Body of pancreas (tissue), 4 donors: ENCODE results near the gene CEP170B. TPM values are rescaled to one million over a fixed set of nuclear protein-coding genes. Genes with fewer than 3 reads are reported as not detected.
A peak's percentile ranks its signal among the peaks of the same experiment; 100 is the strongest.

Source experiments
- ATAC-seq: fragments of 150-250 bp; one replicate; pipeline ENCODE4 v1.9.1; 2016
- DNase-seq, 4 donors: peaks; one replicate each; pipeline ENCODE4 v3.0.0-alpha.2; 2019
- H3K27ac ChIP-seq, 4 donors: fragments of 200-600 bp; sonication (generic); 1 replicate in 3 of 4; 2 replicates in 1 of 4; pipeline versions ENCODE4 v1.5.1 to v1.6.1; 2016 to 2019; ENCODE audit warnings: mild to moderate bottlenecking in 1 of 4, mixed read lengths in 1 of 4, moderate library complexity in 1 of 4
- H3K27me3 ChIP-seq, 2 donors: fragments of 200-600 bp; sonication (generic); one replicate each; pipeline ENCODE4 v1.6.0; 2016; ENCODE audit warnings: mild to moderate bottlenecking in 1 of 2
- H3K36me3 ChIP-seq, 2 donors: fragments of 200-600 bp; sonication (generic); replicated peaks in 1 of 2; 2 replicates each; pipeline ENCODE4 v1.5.1; 2016; ENCODE audit warnings: low read depth in 2 of 2; ENCODE audit not compliant: insufficient read depth in 1 of 2
- H3K4me1 ChIP-seq: fragments of 200-600 bp; sonication (generic); one replicate; pipeline ENCODE4 v1.6.0; 2016
- H3K4me3 ChIP-seq, 2 donors: fragments of 200-600 bp; sonication (generic); 1 replicate in 1 of 2; 2 replicates in 1 of 2; pipeline ENCODE4 v1.5.1; 2016 to 2019
- H3K9me3 ChIP-seq, 3 donors: fragments of 200-600 bp; sonication (generic); 1 replicate in 2 of 3; 2 replicates in 1 of 3; pipeline ENCODE4 v1.5.1; 2016
- CTCF ChIP-seq, 7 experiments: fragments of 450-650 bp in 4 of 7; fragments of 200-600 bp in 3 of 7; sonication (generic) in 3 of 7; IDR thresholded peaks; one replicate each; pipeline ENCODE4 v1.5.1; 2016 to 2019; ENCODE audit warnings: antibody characterized with exemption in 7 of 7
- POLR2A ChIP-seq, 3 donors: fragments of 450-650 bp; IDR thresholded peaks; one replicate each; pipeline ENCODE4 v1.6.1; 2016; ENCODE audit warnings: antibody characterized with exemption in 3 of 3, mild to moderate bottlenecking in 2 of 3
- WGBS, 2 donors: methylation state at CpG; one replicate each; pipeline ENCODE4 v1.1.5; 2017; 5-methylcytosine and 5-hydroxymethylcytosine counted together
- intact Hi-C: fragments of 100-400 bp; cut with DNase I; formaldehyde crosslinking; loops from one replicate; pipeline ENCODE4 v1.15.1; 2023
- total RNA-seq, 2 donors: library from RNA; depleted of rRNA; stranded (reverse); fragments of >200 nt; gene quantifications; one replicate each; pipeline ENCODE4 v1.1.0, GENCODE V29; 2016

Gene CEP170B
- total RNA-seq, 2 donors from 2014 or later = 23.6 to 41.9 TPM

- intact Hi-C loops = no loop called here
- peak overlapping the region; percentile 50 to 91 (median 82) for H3K27ac ChIP-seq
- peaks cover 32% of the 10 kb centered on the region for H3K4me1 ChIP-seq
- no peaks in the 10 kb centered on the region for H3K9me3 ChIP-seq
- no peaks in the 10 kb centered on the region for H3K27me3 ChIP-seq
- ATAC-seq (peak; percentile 62), DNase-seq (peak; percentile 85 to 93 (median 92))
- no peaks in the 10 kb centered on the region for H3K36me3 ChIP-seq
- 20 to 22% methylated on average over 7 to 34 of the region's 34 CpGs for WGBS, 2 donors
- H3K4me3 ChIP-seq = no peak overlapping the region
- TF ChIP-seq POLR2A (IDR thresholded peaks at IDR 0.05) (peak in 2 of 3 donors; percentile 39 to 56), CTCF (IDR thresholded peaks at IDR 0.05) (no peak)
Observed at GRCh38 chr14:104895786-104896661, 31.0 kb downstream of the CEP170B start.

GRCh38 chr14:104897330-104898194, 32.5 kb downstream of the CEP170B start:
- intact Hi-C loops = no loop called here
- no peak overlapping the region for H3K4me3 ChIP-seq
- no peak for TF ChIP-seq POLR2A (IDR thresholded peaks at IDR 0.05)
- no peak for TF ChIP-seq CTCF (IDR thresholded peaks at IDR 0.05)
- peaks cover 32% of the 10 kb centered on the region for H3K4me1 ChIP-seq
- no peaks in the 10 kb centered on the region for H3K36me3 ChIP-seq
- 77 to 90% methylated on average over 8 to 36 of the region's 37 CpGs for WGBS, 2 donors
- DNase-seq = peak in 3 of 4 donors; percentile 18 to 23 (median 20)
- H3K27ac ChIP-seq = no peak overlapping the region
- no peaks in the 10 kb centered on the region for H3K9me3 ChIP-seq
- no peak for ATAC-seq
- H3K27me3 ChIP-seq = no peaks in the 10 kb centered on the region

- peaks cover 31% of the 10 kb centered on the region for H3K4me1 ChIP-seq
- ATAC-seq = no peak
- H3K9me3 ChIP-seq = no peaks in the 10 kb centered on the region
- DNase-seq = no peak
- WGBS, 2 donors = 94 to 95% methylated on average over 7 of the region's 7 CpGs
- no peak overlapping the region for H3K4me3 ChIP-seq
- TF ChIP-seq CTCF (IDR thresholded peaks at IDR 0.05) = no peak
- TF ChIP-seq POLR2A (IDR thresholded peaks at IDR 0.05) = no peak
- no peaks in the 10 kb centered on the region for H3K27me3 ChIP-seq
- H3K36me3 ChIP-seq = no peaks in the 10 kb centered on the region
- intact Hi-C loops = no loop called here
- no peak overlapping the region for H3K27ac ChIP-seq
Observed at GRCh38 chr14:104898195-104898558, 33.1 kb downstream of the CEP170B start.

GRCh38 chr14:104898870-104899510, 33.9 kb downstream of the CEP170B start:
- Histone ChIP-seq H3K27me3 (no peaks in the 10 kb centered on the region), H3K9me3 (no peaks in the 10 kb centered on the region), H3K4me3 (no peak overlapping the region), H3K36me3 (no peaks in the 10 kb centered on the region), H3K27ac (no peak overlapping the region), H3K4me1 (peaks cover 27% of the 10 kb centered on the region)
- WGBS, 2 donors = 88 to 90% methylated on average over 19 to 24 of the region's 24 CpGs
- ATAC-seq = no peak
- intact Hi-C loops = no loop called here
- no peak for DNase-seq
- TF ChIP-seq CTCF (IDR thresholded peaks at IDR 0.05) (no peak), POLR2A (IDR thresholded peaks at IDR 0.05) (no peak)
